ENCODE results near the gene HOXC9.

HOXC9 gene

DNA sequence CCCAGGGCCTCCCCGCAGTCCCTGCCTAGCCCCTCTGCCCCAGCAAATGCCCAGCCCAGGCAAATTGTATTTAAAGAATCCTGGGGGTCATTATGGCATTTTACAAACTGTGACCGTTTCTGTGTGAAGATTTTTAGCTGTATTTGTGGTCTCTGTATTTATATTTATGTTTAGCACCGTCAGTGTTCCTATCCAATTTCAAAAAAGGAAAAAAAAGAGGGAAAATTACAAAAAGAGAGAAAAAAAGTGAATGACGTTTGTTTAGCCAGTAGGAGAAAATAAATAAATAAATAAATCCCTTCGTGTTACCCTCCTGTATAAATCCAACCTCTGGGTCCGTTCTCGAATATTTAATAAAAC lies 30.5 kb downstream of the HOXC9 start:
- H3K9ac ChIP-seq (ENCODE audit: low read length) = no peak overlapping the region
- no peaks in the 10 kb centered on the region for H3K9me3 ChIP-seq (ENCODE audit: insufficient read depth, low read length)
- H3F3A ChIP-seq (ENCODE audit: insufficient read depth) = no peaks in the 10 kb centered on the region
- TF ChIP-seq, protein P1, sequence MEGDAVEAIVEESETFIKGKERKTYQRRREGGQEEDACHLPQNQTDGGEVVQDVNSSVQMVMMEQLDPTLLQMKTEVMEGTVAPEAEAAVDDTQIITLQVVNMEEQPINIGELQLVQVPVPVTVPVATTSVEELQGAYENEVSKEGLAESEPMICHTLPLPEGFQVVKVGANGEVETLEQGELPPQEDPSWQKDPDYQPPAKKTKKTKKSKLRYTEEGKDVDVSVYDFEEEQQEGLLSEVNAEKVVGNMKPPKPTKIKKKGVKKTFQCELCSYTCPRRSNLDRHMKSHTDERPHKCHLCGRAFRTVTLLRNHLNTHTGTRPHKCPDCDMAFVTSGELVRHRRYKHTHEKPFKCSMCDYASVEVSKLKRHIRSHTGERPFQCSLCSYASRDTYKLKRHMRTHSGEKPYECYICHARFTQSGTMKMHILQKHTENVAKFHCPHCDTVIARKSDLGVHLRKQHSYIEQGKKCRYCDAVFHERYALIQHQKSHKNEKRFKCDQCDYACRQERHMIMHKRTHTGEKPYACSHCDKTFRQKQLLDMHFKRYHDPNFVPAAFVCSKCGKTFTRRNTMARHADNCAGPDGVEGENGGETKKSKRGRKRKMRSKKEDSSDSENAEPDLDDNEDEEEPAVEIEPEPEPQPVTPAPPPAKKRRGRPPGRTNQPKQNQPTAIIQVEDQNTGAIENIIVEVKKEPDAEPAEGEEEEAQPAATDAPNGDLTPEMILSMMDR (IDR thresholded peaks at IDR 0.05; ENCODE audit: insufficient read depth, low read length, poor library complexity, severe bottlenecking) = no peak
- no peak for TF ChIP-seq EZH2phosphoT487 (conservative IDR thresholded peaks at IDR 0.05; ENCODE audit: low read length)
- no peaks in the 10 kb centered on the region for H4K20me1 ChIP-seq (ENCODE audit: low read depth, low read length)
- H3K9me2 ChIP-seq (replicated peaks; ENCODE audit: insufficient read depth, low read length) = no peaks in the 10 kb centered on the region
- no peak overlapping the region for H2AFZ ChIP-seq (ENCODE audit: low read depth, low read length, severe bottlenecking)
- H3K27ac ChIP-seq (ENCODE audit: low read depth, low read length) = no peak overlapping the region
- no peaks in the 10 kb centered on the region for H3K36me3 ChIP-seq (ENCODE audit: low read length)
- H3K4me3 ChIP-seq (ENCODE audit: insufficient read depth, low read length, poor library complexity, severe bottlenecking) = no peak overlapping the region
- no peak overlapping the region for H3K4me2 ChIP-seq (ENCODE audit: low read depth, low read length, poor library complexity, severe bottlenecking)
- no peaks in the 10 kb centered on the region for H3K79me2 ChIP-seq (ENCODE audit: insufficient read depth, low read length)
- no peaks in the 10 kb centered on the region for H3K27me3 ChIP-seq (ENCODE audit: low read length)

DNA sequence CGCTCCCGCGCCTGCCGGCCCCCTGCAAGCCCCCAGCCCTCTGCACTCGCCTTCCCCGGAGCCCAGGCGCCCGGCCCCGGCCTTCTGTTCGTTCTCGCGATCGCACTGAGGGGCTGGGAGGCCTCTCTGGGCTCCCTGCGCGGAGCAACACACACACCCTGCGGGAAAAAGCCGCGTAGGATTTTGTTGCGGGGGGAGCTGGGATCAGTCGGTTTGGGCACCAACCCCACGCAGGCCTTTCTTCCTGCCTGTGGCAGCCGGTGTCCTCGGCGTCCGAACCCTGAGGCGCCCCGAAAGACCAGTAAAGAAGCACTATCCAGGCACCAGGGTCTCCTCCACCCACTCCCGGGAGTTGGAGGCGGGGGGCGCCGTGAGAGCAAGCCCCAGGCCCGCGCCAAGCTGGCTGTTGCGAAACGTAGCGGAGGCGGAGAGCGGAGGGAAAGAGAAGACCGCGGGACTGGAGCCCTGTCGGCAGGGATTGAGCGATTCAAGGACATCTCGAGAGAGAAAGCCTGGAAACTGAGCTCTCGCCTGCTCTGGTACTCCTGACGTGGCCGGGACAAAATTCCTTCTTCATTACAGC lies 31.0 kb downstream of the HOXC9 start:
- no peaks in the 10 kb centered on the region for H3F3A ChIP-seq (ENCODE audit: insufficient read depth)
- H3K9ac ChIP-seq (ENCODE audit: low read length) = no peak overlapping the region
- no peaks in the 10 kb centered on the region for H3K27me3 ChIP-seq (ENCODE audit: low read length)
- no peaks in the 10 kb centered on the region for H3K9me2 ChIP-seq (replicated peaks; ENCODE audit: insufficient read depth, low read length)
- no peak overlapping the region for H3K4me2 ChIP-seq (ENCODE audit: low read depth, low read length, poor library complexity, severe bottlenecking)
- no peak overlapping the region for H2AFZ ChIP-seq (ENCODE audit: low read depth, low read length, severe bottlenecking)
- no peaks in the 10 kb centered on the region for H3K9me3 ChIP-seq (ENCODE audit: insufficient read depth, low read length)
- TF ChIP-seq, protein P1 (IDR thresholded peaks at IDR 0.05; ENCODE audit: insufficient read depth, low read length, poor library complexity, severe bottlenecking) = no peak
- no peak for TF ChIP-seq EZH2phosphoT487 (conservative IDR thresholded peaks at IDR 0.05; ENCODE audit: low read length)
- H3K79me2 ChIP-seq (ENCODE audit: insufficient read depth, low read length) = no peaks in the 10 kb centered on the region
- no peaks in the 10 kb centered on the region for H3K36me3 ChIP-seq (ENCODE audit: low read length)
- H4K20me1 ChIP-seq (ENCODE audit: low read depth, low read length) = no peaks in the 10 kb centered on the region
- no peak overlapping the region for H3K27ac ChIP-seq (ENCODE audit: low read depth, low read length)
- no peak overlapping the region for H3K4me3 ChIP-seq (ENCODE audit: insufficient read depth, low read length, poor library complexity, severe bottlenecking)

DNA sequence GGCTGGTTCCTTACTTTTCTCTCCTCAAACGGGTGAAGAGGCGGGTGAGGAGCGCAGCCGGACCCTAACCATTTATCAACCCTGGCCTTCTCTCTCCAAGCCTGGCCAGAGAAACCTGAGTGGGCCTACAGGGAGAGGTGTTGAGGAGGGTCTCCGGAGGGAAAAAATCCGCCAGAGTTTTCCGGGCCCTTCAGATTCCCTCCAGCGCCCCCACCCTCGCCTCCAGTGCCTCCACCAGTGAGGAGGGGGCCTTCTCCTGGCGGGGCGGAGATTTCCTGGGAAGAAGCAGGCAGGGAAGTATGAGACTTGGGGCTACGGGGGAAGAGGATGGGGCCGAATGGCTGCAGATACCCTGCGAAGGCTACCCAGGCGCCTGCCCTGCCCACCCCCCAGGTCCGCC lies 31.5 kb downstream of the HOXC9 start:
- H3K36me3 ChIP-seq (ENCODE audit: low read length) = no peaks in the 10 kb centered on the region
- H3K4me3 ChIP-seq (ENCODE audit: insufficient read depth, low read length, poor library complexity, severe bottlenecking) = no peak overlapping the region
- H3K9ac ChIP-seq (ENCODE audit: low read length) = no peak overlapping the region
- H3K4me2 ChIP-seq (ENCODE audit: low read depth, low read length, poor library complexity, severe bottlenecking) = no peak overlapping the region
- H3K27me3 ChIP-seq (ENCODE audit: low read length) = no peaks in the 10 kb centered on the region
- no peaks in the 10 kb centered on the region for H3K79me2 ChIP-seq (ENCODE audit: insufficient read depth, low read length)
- no peaks in the 10 kb centered on the region for H3K9me2 ChIP-seq (replicated peaks; ENCODE audit: insufficient read depth, low read length)
- H4K20me1 ChIP-seq (ENCODE audit: low read depth, low read length) = no peaks in the 10 kb centered on the region
- no peak overlapping the region for H2AFZ ChIP-seq (ENCODE audit: low read depth, low read length, severe bottlenecking)
- no peak overlapping the region for H3K27ac ChIP-seq (ENCODE audit: low read depth, low read length)
- no peaks in the 10 kb centered on the region for H3K9me3 ChIP-seq (ENCODE audit: insufficient read depth, low read length)
- H3F3A ChIP-seq (ENCODE audit: insufficient read depth) = no peaks in the 10 kb centered on the region
- TF ChIP-seq, protein P1 (IDR thresholded peaks at IDR 0.05; ENCODE audit: insufficient read depth, low read length, poor library complexity, severe bottlenecking) = no peak
- TF ChIP-seq EZH2phosphoT487 (conservative IDR thresholded peaks at IDR 0.05; ENCODE audit: low read length) = no peak
